ENCODE results near the gene GGA3. TPM values are rescaled to one million over a fixed set of nuclear protein-coding genes. Genes with fewer than 3 reads are reported as not detected.

The GGA3 gene
- total RNA-seq, 1 experiment from 2014 or later = 61.6 TPM

DNA sequence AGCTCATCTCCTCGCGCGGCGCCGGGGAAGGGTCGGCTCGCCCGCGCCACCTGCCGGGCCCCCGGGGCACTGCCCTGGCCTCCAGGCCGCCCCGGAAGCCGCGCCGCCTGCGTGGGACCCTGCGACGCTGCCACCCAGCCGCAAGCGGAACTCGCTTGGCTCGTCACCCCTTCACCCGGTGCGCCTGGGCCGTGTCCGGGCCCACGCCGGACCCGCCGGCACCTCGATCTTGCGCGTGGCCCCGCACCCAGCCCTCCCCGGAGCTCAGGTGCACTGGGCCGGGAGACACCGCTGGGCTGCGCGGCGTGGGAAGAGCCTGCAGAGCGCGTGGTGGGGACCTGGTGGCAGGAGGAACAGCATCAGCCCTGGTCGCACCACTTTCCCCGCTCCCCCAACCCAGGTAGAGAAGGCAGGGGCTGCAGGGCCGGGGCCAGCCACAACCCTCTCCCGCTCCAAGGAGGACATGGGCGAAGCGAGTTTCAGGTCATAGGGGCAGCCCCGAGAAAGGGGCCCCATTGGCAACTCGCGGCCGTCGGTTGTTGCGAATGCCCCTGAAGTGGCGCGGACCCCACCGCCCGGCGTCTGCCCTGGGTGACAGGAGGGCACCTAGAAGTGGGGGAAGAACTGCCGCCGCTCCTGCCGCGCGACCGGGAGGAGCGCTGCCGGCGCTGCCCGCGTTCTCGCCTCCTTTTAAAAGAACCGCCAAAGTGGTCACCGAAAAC lies 10.0 kb upstream of the GGA3 start:
- in situ Hi-C loops (cut with HindIII; ENCODE audit: low pct_unique_long_range_greater_than_20kb, low sequenced_read_pairs) = no loop called here
- CTCF ChIA-PET = interaction anchor here (0.6 to 2.3 kb wide), 13 partner anchors 9 to 445 kb away, joined by 3 to 21 read pairs (median 4); partner anchors contain the start of genes GGA3, GRB2, MRPS7 and SLC25A19
- no TSS peak for BruUV-seq (replicated peaks)
- intact Hi-C loops (cut with micrococcal nuclease; ENCODE audit: unreplicated experiment) = no loop called here
- no peaks in the 10 kb centered on the region for H3K9me3 ChIP-seq (ENCODE audit: control insufficient read depth, insufficient read depth, low read depth, low read length)
- ATAC-seq (peak; percentile 81), DNase-seq (ENCODE audit: low read depth, low spot score) (no peak)
- H3K4me1 ChIP-seq (ENCODE audit: control insufficient read depth, insufficient read depth, low read length) = peaks cover 36% of the 10 kb centered on the region
- H3K36me3 ChIP-seq (ENCODE audit: control insufficient read depth, insufficient read depth, low read length) = no peaks in the 10 kb centered on the region
- H3K27ac ChIP-seq (ENCODE audit: low read length) = peak overlapping the region; percentile 78
- H3K27me3 ChIP-seq (ENCODE audit: control insufficient read depth, insufficient read depth, low read length) = no peaks in the 10 kb centered on the region
- no peak for TF ChIP-seq POLR2AphosphoS5 (IDR thresholded peaks at IDR 0.05; ENCODE audit: low read depth, low read length)
- peak; percentile 62; the same call in 1 of the 2 replicates for TF ChIP-seq SIN3A (IDR thresholded peaks at IDR 0.05; ENCODE audit: borderline replicate concordance, insufficient read depth, low read depth, low read length)
- TF ChIP-seq, protein P1, sequence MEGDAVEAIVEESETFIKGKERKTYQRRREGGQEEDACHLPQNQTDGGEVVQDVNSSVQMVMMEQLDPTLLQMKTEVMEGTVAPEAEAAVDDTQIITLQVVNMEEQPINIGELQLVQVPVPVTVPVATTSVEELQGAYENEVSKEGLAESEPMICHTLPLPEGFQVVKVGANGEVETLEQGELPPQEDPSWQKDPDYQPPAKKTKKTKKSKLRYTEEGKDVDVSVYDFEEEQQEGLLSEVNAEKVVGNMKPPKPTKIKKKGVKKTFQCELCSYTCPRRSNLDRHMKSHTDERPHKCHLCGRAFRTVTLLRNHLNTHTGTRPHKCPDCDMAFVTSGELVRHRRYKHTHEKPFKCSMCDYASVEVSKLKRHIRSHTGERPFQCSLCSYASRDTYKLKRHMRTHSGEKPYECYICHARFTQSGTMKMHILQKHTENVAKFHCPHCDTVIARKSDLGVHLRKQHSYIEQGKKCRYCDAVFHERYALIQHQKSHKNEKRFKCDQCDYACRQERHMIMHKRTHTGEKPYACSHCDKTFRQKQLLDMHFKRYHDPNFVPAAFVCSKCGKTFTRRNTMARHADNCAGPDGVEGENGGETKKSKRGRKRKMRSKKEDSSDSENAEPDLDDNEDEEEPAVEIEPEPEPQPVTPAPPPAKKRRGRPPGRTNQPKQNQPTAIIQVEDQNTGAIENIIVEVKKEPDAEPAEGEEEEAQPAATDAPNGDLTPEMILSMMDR (IDR thresholded peaks at IDR 0.05) = peak; percentile 99
- no peak for TF ChIP-seq TCF7L2 (IDR thresholded peaks at IDR 0.05; ENCODE audit: low read depth, low read length)
- TF ChIP-seq, protein P2, sequence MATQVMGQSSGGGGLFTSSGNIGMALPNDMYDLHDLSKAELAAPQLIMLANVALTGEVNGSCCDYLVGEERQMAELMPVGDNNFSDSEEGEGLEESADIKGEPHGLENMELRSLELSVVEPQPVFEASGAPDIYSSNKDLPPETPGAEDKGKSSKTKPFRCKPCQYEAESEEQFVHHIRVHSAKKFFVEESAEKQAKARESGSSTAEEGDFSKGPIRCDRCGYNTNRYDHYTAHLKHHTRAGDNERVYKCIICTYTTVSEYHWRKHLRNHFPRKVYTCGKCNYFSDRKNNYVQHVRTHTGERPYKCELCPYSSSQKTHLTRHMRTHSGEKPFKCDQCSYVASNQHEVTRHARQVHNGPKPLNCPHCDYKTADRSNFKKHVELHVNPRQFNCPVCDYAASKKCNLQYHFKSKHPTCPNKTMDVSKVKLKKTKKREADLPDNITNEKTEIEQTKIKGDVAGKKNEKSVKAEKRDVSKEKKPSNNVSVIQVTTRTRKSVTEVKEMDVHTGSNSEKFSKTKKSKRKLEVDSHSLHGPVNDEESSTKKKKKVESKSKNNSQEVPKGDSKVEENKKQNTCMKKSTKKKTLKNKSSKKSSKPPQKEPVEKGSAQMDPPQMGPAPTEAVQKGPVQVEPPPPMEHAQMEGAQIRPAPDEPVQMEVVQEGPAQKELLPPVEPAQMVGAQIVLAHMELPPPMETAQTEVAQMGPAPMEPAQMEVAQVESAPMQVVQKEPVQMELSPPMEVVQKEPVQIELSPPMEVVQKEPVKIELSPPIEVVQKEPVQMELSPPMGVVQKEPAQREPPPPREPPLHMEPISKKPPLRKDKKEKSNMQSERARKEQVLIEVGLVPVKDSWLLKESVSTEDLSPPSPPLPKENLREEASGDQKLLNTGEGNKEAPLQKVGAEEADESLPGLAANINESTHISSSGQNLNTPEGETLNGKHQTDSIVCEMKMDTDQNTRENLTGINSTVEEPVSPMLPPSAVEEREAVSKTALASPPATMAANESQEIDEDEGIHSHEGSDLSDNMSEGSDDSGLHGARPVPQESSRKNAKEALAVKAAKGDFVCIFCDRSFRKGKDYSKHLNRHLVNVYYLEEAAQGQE (IDR thresholded peaks at IDR 0.05; ENCODE audit: insufficient read depth in 1 of 2, low read depth in 2 of 2, low read length in 1 of 2) = no peak; a peak in 1 of 4 replicates
- POLR2A ChIA-PET = interaction anchor here (0.6 to 1.9 kb wide), 4 partner anchors 9 to 204 kb away, joined by 4 to 9 read pairs (median 6); partner anchors contain the start of genes MRPS7 and SLC25A19
- H3K4me3 ChIP-seq (ENCODE audit: low read depth in 2 of 2, low read length in 2 of 2) = peak overlapping the region; percentile 81 to 86

DNA sequence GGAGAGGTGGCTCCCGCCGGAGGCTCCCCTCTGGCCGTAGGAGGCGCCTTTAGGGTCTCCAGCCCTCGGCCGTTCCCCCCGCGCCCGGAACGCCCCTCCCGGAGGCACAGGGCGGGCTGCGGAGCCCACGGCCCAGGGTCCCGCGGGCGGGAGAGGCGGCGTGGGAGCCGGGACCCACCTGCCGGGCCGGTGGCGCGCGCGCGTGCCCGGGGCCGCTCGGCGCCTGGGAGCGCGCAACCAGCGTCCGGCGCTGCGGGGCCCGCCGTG lies 9.5 kb upstream of the GGA3 start, which contains the start of gene MIF4GD:
Gene MIF4GD (minus strand): TSS at position 266 of the 267 bp plus-strand sequence. CDS start 1,036 bp downstream, outside the sequence.
- Histone ChIP-seq H3K9me3 (ENCODE audit: control insufficient read depth, insufficient read depth, low read depth, low read length) (no peaks in the 10 kb centered on the region), H3K4me1 (ENCODE audit: control insufficient read depth, insufficient read depth, low read length) (peaks cover 41% of the 10 kb centered on the region), H3K27me3 (ENCODE audit: control insufficient read depth, insufficient read depth, low read length) (no peaks in the 10 kb centered on the region), H3K36me3 (ENCODE audit: control insufficient read depth, insufficient read depth, low read length) (no peaks in the 10 kb centered on the region), H3K27ac (ENCODE audit: low read length) (peak within 1 kb of the TSS; percentile 88), H3K4me3 (ENCODE audit: low read depth in 2 of 2, low read length in 2 of 2) (peak within 1 kb of the TSS; percentile 81 to 93)
- intact Hi-C loops (cut with micrococcal nuclease; ENCODE audit: unreplicated experiment) (no loop called here), in situ Hi-C loops (cut with HindIII; ENCODE audit: low pct_unique_long_range_greater_than_20kb, low sequenced_read_pairs) (no loop called here)
- BruUV-seq (replicated peaks) = no TSS peak
- CTCF ChIA-PET = interaction anchor here (0.6 to 2.3 kb wide), 14 partner anchors 8 to 446 kb away, joined by 3 to 21 read pairs (median 4); partner anchors contain the start of genes GGA3, GRB2, MRPS7 and SLC25A19
- POLR2A ChIA-PET = interaction anchor here (0.6 to 1.9 kb wide), 5 partner anchors 9 to 443 kb away, joined by 4 to 14 read pairs (median 6); partner anchors contain the start of genes MRPS7 and SLC25A19
- TF ChIP-seq, protein P2 (IDR thresholded peaks at IDR 0.05; ENCODE audit: insufficient read depth in 1 of 2, low read depth in 2 of 2, low read length in 1 of 2) = no peak
- TF ChIP-seq TCF7L2 (IDR thresholded peaks at IDR 0.05; ENCODE audit: low read depth, low read length) (no peak), POLR2AphosphoS5 (IDR thresholded peaks at IDR 0.05; ENCODE audit: low read depth, low read length) (no peak; the same call in 1 of the 2 replicates), SIN3A (IDR thresholded peaks at IDR 0.05; ENCODE audit: borderline replicate concordance, insufficient read depth, low read depth, low read length) (no peak)
- TF ChIP-seq, protein P1 (IDR thresholded peaks at IDR 0.05) = no peak
- DNase-seq (ENCODE audit: low read depth, low spot score) (no peak), ATAC-seq (no peak)

Data from Panc1 (cell line).